Suppressor macrophage (primary cell): Measurements from ENCODE around the gene NAPG.
A peak's percentile ranks its signal among the peaks of the same experiment; 100 is the strongest.
"Not testable (repeated sequence)": the region's sequence is repeated elsewhere in the genome, so short reads cannot be mapped to it uniquely, and the experiment has no call there.

Source experiments
- DNase-seq, 4 experiments: peaks; one replicate each; pipeline ENCODE4 v3.0.0-alpha.2; 2020 to 2022

Gene NAPG

DNA sequence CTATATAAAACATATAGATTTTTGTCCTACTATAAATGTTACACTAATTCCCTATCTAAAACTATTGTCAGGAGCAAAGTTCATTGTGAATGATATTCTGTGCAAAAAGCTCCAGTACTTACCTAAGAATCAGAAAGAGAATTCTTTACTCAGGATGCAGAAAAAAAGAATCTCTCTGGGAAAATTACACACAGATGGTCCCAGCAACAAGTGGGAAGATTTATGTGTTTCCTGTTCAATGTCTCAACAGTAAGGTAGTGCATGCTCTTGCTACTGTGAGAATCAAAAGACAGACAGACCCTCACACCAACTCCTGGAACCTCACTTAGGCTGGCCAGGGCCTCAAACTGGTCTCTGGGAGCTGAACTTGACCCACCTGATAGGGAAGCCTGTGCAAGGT is 11.2 kb upstream of the NAPG start:
- no peak for DNase-seq

DNA sequence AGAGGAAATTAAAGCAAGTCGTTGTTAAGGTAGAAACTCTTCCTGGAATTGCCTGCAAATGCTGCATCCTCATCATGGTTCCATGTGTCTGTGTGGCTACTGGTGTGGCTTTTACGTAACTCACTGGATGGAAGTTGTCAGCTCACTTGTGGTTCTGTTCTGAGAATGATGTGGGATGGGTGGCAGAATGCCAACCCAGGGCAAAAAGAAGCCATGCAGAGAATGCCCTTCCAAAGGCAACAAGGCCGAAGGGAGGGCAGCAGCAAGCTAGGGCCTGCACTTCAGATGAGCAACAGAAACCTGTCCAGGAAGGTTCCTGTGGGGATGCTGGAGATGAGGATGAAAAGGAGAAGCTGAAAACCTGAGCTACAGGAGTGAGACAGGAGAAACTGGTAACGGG is 10.4 kb upstream of the NAPG start:
- peak; percentile 31 to 57 (median 44) for DNase-seq

DNA sequence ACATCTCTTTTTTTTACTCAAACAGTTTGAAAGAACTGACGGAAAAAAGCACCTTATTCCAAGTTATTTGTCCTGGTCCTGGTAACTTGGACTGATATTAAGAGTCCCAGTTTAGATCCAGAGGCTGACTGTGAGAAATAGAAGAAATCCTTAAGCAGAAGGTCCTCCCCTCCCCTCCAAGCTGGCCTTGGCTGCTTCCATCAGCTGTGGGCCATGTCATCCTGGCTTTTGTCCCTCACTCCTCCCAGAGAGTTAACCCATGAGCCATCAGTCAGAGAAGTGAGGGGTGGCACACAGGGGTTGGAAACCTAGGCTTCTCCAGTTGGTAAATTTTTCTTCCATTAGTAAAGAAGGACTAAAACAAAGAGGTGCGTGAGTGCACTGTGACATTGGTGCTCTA is 9.7 kb upstream of the NAPG start:
- DNase-seq = no peak

DNA sequence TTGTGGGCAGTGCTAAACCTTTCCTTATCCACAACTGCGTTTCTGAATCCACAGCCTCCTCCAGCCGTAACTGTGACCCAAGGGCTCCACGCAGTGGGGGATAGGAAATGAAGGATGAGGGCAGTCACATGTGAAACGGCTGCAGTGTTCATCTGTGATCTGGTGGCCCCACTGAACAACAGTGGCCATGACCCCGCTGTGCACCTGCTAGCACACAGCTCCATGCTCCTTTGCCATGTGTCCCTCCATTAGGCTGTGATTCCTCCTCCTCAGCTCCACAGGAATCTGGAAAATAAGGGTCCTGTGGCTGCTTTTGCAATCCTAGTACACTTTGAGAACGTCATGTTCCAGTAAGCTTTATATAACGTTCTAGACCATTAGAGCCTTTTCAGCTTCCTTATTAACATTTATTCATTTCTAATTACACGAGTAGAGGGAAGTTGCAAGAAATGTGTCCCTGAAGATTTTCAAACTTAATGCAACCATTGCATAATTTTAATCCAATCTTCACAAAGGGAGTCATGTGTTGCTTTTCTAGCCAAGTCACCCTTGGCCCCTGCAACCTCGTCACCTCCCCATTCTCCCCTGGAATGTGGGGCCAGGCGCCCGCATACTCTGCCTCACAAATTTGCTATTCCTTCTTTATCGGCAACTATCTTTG is 7.1 kb upstream of the NAPG start:
- DNase-seq = peak; percentile 44 to 72 (median 60)

DNA sequence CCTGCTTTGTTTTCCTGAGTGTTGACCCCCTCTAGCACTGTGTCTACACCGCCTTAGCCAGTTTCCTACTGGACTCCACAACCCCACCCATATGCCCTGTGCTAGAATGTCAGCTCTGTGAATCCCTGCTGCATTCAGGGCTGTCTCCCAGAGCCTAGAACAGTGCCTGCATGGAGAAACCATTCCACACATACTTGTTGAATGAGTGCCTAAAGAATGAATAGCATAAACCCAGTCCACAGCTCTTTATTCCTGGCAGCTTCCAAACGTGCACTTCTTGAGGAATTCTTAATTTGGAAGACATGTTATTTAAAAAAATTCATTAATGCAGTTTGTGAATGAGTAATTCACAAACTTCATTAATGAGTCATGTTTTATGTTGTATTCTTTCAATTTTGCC is 6.5 kb upstream of the NAPG start:
- no peak for DNase-seq

DNA sequence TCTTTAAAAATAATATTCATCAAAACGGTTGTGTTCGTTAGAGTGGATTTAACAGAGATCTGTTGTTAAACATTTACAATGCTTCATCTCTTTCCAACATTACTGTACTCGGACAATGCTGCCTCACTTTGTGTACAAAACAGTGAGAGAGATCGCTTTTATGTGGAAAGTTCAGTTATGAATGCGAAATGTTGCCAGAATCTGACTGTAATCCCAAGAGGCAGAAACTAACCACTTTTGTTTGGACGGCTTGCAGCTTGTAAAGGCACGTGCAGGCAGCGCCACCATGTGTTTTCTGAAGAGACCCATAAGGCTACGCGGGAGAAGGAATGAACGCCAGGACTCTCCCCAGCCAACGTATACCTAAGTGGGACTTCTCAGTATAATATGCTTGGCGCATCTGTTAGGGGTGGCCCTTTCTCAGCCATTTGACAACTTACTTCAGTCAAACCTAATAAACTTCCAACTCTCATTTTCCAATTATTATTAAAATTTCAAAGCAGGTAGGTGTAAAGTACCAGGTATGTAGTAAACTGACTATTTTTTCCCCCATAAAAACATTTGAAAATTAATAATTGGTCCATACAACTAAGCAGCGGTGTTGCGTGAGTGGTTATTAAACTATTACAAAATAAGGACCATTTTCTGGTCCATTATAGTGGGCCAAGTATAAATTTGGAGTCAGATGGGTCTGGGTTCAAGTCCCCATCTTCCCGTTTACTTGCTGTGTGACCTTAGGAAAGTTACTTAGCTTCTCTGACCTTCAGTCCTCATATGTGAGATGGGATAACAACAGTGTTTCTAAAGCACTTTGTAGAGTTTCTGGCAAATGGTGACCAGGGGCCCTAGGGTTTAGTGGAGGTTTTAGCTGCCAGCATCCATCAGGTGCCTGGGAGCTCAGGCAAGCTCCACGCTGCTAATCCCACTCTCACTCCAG is 5.6 kb upstream of the NAPG start:
- DNase-seq = peak; percentile 84 to 94 (median 90)

DNA sequence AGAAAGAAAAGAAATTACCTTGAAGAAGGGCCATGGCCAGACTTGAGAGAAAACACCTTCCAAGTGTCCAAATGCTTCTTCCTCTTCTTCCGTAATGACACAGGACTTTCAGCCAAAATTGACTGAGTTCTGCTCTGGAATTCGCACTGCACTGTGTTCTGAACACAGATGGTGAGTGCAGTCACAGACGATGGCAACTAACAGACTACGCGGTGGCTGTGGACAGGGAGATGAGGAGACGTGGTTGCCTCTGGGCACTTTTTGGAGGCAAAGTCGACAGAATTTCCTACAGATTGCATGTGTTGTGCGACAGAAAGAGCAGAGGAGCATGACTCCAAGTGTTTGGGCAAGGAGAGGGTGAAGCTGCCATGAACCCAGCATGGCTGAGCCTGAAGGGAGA is 4.3 kb upstream of the NAPG start:
- no peak for DNase-seq

DNA sequence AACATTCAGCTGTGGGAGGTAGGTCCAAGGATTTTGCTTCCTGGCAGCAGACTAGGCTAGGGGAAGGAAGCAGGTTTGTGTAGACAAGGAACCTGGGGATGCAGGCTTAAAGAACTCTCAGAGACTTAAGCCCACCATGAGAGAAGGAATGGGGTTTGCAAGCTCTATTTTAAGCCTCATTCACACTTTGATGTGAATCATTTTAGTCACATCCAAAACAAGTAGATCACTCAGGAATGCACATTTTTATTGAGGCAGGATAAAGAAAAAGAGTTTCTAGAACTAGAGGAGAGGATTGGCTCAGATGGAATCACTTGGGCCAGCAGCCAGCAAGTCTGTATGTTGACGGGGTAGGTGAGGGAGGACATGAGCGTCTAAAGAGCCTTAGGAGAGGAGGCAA is 3.3 kb upstream of the NAPG start:
- no peak for DNase-seq

DNA sequence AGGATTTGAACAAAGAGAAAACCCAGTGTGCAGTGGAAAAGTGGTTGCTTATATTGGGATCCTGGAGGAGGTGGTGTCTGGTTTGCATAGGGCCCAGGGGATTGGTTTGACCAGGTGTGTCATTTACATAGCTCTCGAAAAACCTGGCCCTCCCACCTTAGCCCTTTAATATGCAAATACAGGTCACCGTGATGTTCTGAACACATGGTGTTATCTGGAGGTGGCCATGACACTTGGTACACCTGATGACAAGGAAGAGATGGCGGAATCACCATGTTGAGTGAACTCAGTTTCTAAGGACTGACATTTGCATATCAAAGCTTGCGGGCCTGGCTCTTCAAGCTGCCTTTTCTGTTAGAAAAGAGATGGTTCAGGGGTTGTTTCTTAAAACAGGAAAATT is 2.3 kb upstream of the NAPG start:
- DNase-seq = no peak

DNA sequence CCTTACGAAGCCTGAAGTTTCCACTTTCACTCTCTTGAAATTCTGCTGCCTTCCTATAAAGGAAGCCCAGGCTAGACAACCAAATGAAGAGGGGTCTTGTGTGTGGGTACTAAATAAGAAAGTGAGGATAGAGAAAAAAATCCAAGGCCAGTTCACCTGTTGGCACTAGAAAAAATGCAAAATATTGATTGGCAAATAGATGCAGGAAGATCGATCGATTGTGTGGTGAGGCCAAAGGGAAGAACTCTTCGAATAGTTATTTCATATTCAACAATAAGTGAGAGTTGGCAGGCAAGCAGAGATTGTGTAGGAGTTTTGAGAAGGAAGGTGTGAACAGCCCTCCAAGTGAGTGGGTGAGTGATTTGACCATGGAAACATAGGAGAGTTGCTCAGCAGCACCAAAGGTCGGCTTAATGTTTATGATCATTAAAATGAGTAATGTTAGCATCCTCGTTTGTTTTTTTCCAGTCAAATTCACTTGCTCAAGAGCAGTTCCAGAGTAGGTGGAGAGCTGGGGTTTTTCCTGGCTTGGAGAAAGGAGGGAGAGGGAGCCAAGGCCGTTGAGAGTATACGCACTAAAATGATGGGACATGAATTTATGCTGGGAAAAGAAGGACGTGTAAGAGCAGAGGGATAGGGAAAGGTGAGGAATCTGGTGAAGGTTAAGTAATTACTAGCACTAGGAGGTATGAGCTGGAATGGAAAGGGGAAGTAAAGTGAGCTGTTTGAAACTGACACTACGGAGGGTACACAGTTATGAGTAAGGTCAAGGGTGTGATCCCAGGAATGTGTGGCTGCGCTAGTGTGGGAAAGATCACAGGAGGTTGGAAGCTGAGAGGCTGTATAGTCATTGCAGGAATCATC is 1.1 kb upstream of the NAPG start:
- DNase-seq = peak in 3 of 4 experiments; percentile 51 to 72 (median 57)

DNA sequence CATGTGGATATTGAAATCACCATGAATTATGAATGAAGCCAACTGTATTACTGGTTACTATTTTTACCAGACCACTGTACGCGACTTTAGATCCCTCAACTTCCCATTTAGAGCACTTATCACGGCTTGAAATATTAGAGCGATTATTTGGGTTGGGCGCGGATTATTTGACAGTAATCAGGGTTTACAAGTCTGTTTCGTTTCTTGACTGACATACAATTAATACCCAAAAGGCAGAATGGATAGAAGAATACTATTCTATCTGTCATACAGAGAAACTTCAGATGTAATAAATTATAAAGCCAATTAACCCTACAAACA is 496 bp upstream of the NAPG start:
- peak in 1 of 4 experiments; percentile 47 for DNase-seq

DNA sequence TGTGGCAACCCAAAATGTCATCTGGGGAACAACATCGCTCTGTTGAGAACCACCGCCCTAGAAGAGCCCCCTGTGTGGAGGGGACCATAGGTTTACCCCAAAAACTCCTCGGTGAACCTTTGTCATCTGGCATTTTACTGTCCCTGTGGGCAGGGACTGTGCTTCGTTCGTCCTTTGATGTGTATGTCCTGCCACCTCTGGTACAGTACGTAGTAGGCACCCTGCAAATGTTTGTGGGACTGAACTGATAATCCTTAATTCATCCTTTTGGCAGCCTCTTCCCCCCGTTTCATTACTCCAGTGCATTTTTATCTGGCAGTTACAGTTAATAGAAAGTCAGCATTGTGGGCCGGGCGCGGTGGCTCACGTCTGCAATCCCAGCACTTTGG is 728 bp downstream of the NAPG start:
- no peak for DNase-seq

DNA sequence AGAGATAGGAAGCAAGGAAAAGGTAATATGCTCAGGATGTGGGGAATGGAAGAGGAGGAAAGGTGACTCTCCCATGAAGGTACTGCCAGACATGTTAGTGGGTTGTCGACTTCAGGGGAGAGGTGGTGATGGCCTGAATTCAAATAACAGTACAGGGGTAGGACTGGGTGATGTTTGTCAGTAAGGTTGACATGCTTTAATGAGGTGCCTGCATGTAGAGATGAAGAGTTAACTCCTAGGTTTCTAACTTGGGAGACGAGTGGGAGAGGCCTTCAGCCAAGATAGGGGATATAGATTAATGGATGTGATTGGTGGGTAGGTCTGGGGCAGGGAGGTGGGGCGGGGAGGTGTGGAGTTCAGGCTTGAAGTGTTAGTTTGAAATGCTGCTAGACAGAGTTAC is 2.6 kb downstream of the NAPG start:
- DNase-seq = no peak

DNA sequence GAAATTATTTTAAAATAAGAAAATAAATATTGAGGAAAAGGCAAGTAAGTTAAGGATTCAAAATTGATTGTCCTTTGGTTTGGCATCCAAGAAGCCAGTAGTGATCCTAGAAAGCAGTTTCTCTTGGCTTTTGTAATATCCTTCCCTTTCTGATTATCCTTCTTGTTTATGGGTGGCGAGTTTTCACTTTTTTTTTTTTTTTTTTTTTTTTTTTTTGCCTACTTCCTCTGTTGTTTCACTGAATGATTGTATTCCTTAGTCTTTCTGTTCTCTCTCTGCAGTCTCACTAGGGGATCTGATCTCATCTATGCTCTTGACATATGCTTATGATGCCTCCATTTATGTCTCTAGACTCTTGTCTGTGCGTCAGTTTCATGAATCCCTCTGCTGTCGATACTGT is 4.2 kb downstream of the NAPG start:
- DNase-seq = peak in 2 of 4 experiments; percentile 51 to 66

DNA sequence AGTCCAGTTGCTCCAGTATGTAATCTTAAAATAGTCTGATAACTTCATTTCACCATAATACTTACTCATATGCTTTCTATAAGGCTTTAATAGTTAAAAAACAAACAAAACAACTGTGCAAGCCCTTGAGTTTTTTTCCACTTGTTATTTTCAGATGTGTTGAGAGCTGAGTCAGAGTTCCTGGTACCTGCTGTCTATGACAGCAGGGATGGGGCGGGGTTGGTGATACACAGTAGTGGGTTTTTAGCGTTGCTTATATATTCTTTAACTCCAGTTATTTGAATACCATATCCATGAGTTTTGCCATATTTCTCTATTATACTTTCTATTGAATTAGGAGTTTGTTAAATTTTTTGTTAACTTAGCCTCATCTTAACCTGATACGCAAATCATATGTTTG is 5.0 kb downstream of the NAPG start:
- no peak for DNase-seq

DNA sequence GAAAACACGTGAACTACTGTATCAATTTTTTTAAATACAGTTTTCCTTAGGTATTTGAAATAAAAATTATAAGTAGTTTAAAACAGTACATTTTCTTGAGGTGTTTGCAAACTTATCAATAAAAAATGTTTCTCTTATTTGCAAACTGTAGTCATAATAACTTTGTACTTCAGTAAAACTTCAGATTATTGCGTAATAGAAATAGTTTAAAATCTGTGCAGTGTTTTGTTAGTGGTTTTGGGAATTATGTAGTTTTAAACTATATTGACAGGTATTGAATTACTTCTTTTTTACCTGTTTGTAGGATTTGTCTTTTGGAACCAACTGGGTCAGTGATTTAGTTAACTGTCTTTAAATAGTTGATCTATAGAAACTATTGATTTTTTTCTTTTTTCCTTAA is 7.3 kb downstream of the NAPG start:
- DNase-seq = no peak

DNA sequence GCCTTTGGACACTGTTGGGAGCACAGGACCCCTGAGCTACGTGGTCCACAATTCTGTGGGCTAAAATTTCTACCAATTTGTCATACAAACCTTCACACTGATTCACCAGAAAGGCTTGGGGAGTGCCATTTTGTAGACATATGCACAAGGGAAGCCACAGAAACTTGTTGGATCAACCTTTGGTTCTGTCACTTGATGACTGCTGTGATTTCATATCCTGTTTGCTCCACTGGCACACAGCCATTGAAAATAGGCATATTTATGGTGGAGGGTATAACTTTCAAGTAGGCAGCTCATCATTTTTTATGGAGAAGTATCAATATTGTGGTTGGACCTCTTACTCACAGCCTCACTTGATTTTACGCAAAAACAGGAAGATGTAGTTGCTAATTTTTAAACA is 10.5 kb downstream of the NAPG start:
- peak; percentile 44 to 87 (median 69) for DNase-seq

DNA sequence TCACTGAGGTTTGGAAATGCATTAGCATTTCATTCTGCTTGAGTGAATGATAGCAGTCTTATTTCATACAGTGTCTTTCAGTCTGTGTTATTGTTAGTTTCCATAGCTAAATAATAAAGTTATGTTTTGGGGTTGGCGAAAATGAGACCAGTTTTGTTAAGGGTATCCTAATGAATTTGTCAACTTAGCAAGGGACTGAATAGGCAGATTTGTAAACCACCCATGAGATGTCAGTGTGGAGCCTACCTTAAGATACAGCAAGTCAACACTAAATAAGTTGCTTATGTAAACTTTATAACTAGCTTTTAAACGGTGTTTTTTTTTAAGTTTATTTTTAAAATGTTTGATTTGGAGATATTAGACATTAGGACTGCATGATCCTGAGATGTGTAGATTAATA is 11.9 kb downstream of the NAPG start:
- no peak for DNase-seq

DNA sequence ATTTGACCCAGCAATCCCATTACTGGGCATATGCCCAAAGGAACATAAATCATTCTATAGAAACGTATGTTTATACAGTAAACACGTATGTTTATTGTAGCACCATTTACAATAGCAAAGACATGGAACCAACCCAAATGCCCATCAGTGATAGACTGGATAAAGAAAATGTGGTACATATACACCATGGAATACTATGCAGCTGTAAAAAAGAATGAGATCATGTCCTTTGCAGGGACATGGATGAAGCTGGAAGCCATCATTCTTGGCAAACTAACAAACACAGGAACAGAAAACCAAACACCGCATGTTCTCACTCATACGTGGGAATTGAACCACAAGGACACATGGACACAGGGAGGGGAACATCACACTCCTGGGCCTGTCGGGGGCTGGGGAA is 13.3 kb downstream of the NAPG start:
- DNase-seq = not testable (repeated sequence)

DNA sequence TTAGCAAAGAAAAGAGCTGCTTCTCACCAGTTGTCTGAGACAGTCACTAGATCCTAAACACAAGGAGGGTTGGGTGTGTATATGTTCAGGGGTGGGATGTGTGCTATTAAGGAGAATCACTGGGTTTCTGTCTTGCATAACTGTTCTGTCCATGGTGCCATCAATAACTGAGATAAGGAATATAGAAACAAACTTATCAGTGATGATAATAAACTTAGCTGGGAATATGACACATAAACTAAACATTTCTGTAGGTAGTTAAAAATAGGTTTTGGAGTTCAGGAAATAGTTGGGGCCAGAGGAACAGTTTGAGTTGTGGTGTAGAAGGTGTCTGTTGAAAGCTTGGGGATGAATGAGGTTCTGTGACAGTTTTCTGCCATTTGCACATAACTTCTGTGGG is 17.4 kb downstream of the NAPG start:
- DNase-seq = no peak

DNA sequence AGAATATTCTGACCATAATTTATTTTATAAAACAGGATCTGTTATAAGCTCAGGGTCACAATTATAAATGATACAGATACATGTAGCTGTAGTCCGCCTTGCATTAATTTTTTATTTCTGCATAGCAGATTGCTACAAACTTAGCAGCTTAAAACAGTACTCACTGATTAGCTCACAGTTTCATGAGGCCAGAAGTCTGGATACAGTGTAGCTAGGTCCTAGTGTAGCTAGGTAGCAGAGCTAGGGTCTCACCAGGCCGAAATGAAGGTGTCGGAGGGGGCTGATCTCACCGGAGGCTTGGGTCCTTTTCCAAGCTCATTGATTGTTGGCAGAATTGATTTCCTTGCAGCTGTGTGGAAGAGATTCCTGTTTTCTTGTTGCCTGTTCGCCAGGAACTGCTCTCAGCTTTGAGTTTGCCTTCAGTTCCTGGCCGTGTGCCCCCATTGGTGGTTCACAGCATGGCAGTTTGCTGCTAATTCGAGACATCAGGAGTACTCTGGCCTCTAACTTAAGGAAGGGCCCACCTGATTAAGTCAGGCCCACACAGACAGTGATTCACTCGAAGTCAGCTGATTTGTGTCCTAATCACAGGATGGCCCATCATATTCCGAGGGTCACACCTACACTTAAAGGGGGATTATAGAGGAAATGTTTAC is 18.4 kb downstream of the NAPG start:
- DNase-seq = no peak

DNA sequence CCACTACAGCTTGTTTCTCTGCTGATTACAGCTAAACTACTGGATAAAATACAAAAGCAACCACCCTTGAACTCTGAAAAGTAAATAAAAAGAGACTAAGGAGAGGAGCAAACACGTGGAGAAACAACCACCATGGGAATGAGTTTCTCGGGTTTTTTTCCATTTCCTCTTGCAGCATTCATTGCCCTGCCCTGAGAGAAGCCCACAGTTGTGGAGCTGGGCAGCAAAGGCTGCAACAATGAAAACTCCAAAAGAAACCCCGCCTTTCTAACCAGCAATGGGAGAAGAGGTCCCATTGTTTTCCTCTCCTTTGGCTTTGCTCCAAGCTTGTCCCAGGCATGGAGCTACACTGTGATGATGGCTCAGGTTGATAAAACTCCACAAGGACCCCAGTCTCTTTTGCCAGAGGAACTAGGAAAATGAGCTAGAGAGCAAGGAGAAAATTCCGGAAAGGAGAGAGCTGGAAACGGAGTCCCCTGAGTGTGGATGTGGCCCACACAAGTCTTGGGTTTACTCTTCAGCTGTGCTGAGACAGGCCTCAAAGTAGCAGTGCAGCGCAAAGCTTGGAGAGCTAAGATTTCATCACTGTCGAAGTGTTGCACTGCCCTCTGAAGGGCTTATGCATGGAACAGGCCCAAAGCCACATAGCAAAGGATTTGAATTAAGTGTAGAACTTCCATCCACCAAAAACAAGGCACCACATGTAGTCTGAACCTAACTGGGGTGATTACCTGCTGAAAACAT is 20.9 kb downstream of the NAPG start:
- no peak for DNase-seq
